ENCODE data around the gene MARF1. TPM values are rescaled to one million over a fixed set of nuclear protein-coding genes. Genes with fewer than 3 reads are reported as not detected.
A peak's percentile ranks its signal among the peaks of the same experiment; 100 is the strongest.
"Not testable (repeated sequence)": the region's sequence is repeated elsewhere in the genome, so short reads cannot be mapped to it uniquely, and the experiment has no call there.

The MARF1 gene
- total RNA-seq, 1 donor from 2014 or later = 52.7 TPM

- no peak overlapping the region for H3K4me3 Mint-ChIP-seq
Observed at GRCh38 chr16:15682105-15682570, 39.2 kb upstream of the MARF1 start.

GRCh38 chr16:15677447-15677846, 34.5 kb upstream of the MARF1 start:
- H3K4me3 Mint-ChIP-seq = no peak overlapping the region
- no peak overlapping the region for H3K27ac Mint-ChIP-seq (ENCODE audit: unreplicated experiment)
- no peaks in the 10 kb centered on the region for H3K9me3 Mint-ChIP-seq
- no peak for TF ChIP-seq CTCF (conservative IDR thresholded peaks at IDR 0.05)
- no peak for DNase-seq (ENCODE audit: low read depth, low spot score)
- peaks cover 38% of the 10 kb centered on the region for H3K4me1 Mint-ChIP-seq
- H3K27me3 Mint-ChIP-seq (ENCODE audit: low read depth) = no peaks in the 10 kb centered on the region
- peaks cover 4% of the 10 kb centered on the region for H3K36me3 Mint-ChIP-seq (ENCODE audit: low read depth)

More at GRCh38 chr16:15682105-15682570, 39.2 kb upstream of the MARF1 start:
- peak; percentile 58 for TF ChIP-seq CTCF (conservative IDR thresholded peaks at IDR 0.05)
- no peaks in the 10 kb centered on the region for H3K36me3 Mint-ChIP-seq (ENCODE audit: low read depth)
- DNase-seq (ENCODE audit: low read depth, low spot score) = peak; percentile 6
- H3K27me3 Mint-ChIP-seq (ENCODE audit: low read depth) = no peaks in the 10 kb centered on the region
- H3K27ac Mint-ChIP-seq (ENCODE audit: unreplicated experiment) = no peak overlapping the region
- no peaks in the 10 kb centered on the region for H3K9me3 Mint-ChIP-seq
- H3K4me1 Mint-ChIP-seq = peaks cover 5% of the 10 kb centered on the region

- no peak overlapping the region for H3K4me3 Mint-ChIP-seq
- H3K27ac Mint-ChIP-seq (ENCODE audit: unreplicated experiment) = peak overlapping the region; percentile 62
- peaks cover 5% of the 10 kb centered on the region for H3K36me3 Mint-ChIP-seq (ENCODE audit: low read depth)
- TF ChIP-seq CTCF (conservative IDR thresholded peaks at IDR 0.05) = no peak
- H3K9me3 Mint-ChIP-seq = no peaks in the 10 kb centered on the region
- DNase-seq (ENCODE audit: low read depth, low spot score) = no peak
- H3K4me1 Mint-ChIP-seq = peaks cover 42% of the 10 kb centered on the region
- H3K27me3 Mint-ChIP-seq (ENCODE audit: low read depth) = no peaks in the 10 kb centered on the region
Observed at GRCh38 chr16:15676506-15676905, 33.6 kb upstream of the MARF1 start.

GRCh38 chr16:15674571-15674970, 31.6 kb upstream of the MARF1 start:
- H3K9me3 Mint-ChIP-seq = no peaks in the 10 kb centered on the region
- peaks cover 44% of the 10 kb centered on the region for H3K4me1 Mint-ChIP-seq
- H3K27me3 Mint-ChIP-seq (ENCODE audit: low read depth) = no peaks in the 10 kb centered on the region
- peak overlapping the region; percentile 97 for H3K27ac Mint-ChIP-seq (ENCODE audit: unreplicated experiment)
- no peak for TF ChIP-seq CTCF (conservative IDR thresholded peaks at IDR 0.05)
- peaks cover 9% of the 10 kb centered on the region for H3K36me3 Mint-ChIP-seq (ENCODE audit: low read depth)
- no peak overlapping the region for H3K4me3 Mint-ChIP-seq
- DNase-seq (ENCODE audit: low read depth, low spot score) = no peak

GRCh38 chr16:15672514-15673167, 29.7 kb upstream of the MARF1 start:
- H3K4me3 Mint-ChIP-seq = peak overlapping the region; percentile 58
- TF ChIP-seq CTCF (conservative IDR thresholded peaks at IDR 0.05) = no peak
- H3K4me1 Mint-ChIP-seq = peaks cover 44% of the 10 kb centered on the region
- peak overlapping the region; percentile 98 for H3K27ac Mint-ChIP-seq (ENCODE audit: unreplicated experiment)
- no peaks in the 10 kb centered on the region for H3K27me3 Mint-ChIP-seq (ENCODE audit: low read depth)
- H3K36me3 Mint-ChIP-seq (ENCODE audit: low read depth) = peaks cover 9% of the 10 kb centered on the region
- no peaks in the 10 kb centered on the region for H3K9me3 Mint-ChIP-seq
- DNase-seq (ENCODE audit: low read depth, low spot score) = peak; percentile 35

GRCh38 chr16:15672127-15672513, 29.2 kb upstream of the MARF1 start:
- peaks cover 44% of the 10 kb centered on the region for H3K4me1 Mint-ChIP-seq
- peak overlapping the region; percentile 98 for H3K27ac Mint-ChIP-seq (ENCODE audit: unreplicated experiment)
- DNase-seq (ENCODE audit: low read depth, low spot score); H3K36me3 Mint-ChIP-seq (ENCODE audit: low read depth); H3K9me3 Mint-ChIP-seq; H3K27me3 Mint-ChIP-seq (ENCODE audit: low read depth): not testable (repeated sequence)
- H3K4me3 Mint-ChIP-seq = peak overlapping the region; percentile 58
